GM12878 (cell line): Measurements from ENCODE around the gene TSPAN31.

Source experiments
- DPF2 ChIP-seq: fragments of 450-650 bp; IDR thresholded peaks from 2 replicates; pipeline ENCODE4 v1.6.1; 2017; ENCODE audit warnings: mild to moderate bottlenecking
- KAT2A ChIP-seq: conservative IDR thresholded peaks from 2 replicates; pipeline ENCODE4 v1.6.1; 2011; ENCODE audit warnings: low read depth, low read length; ENCODE audit not compliant: control insufficient read depth
- KLF5 ChIP-seq: fragments of 450-650 bp; IDR thresholded peaks from 2 replicates; pipeline ENCODE4 v1.6.1; 2014; ENCODE audit warnings: mild to moderate bottlenecking; ENCODE audit not compliant: partially characterized antibody
- POLR2A ChIP-seq: IDR thresholded peaks from 2 replicates; pipeline ENCODE4 v1.6.1; 2011; ENCODE audit warnings: low read depth, mild to moderate bottlenecking, low read length
- POLR2AphosphoS5 ChIP-seq: IDR thresholded peaks from 2 replicates; pipeline ENCODE4 v1.6.1; 2011; ENCODE audit warnings: mild to moderate bottlenecking, low read length, inconsistent platforms
- REST ChIP-seq: IDR thresholded peaks from 2 replicates; pipeline ENCODE4 v1.6.1; 2012; ENCODE audit warnings: mild to moderate bottlenecking, low read depth, low read length
- SIN3A ChIP-seq: IDR thresholded peaks from 2 replicates; pipeline ENCODE4 v1.6.1; 2012; ENCODE audit warnings: low read depth, low read length, improper control_type of control experiment
- SMC3 ChIP-seq: IDR thresholded peaks from 2 replicates; pipeline ENCODE4 v1.6.1; 2011; ENCODE audit warnings: low read length, improper control_type of control experiment, borderline replicate concordance
- SRF ChIP-seq, 2 experiments: IDR thresholded peaks; 2 replicates each; pipeline ENCODE4 v1.6.1; 2011; ENCODE audit warnings: low read depth in 2 of 2, low read length in 2 of 2, mild to moderate bottlenecking in 1 of 2, moderate library complexity in 1 of 2
- ZBTB11 ChIP-seq: fragments of 450-650 bp; formaldehyde crosslinking; IDR thresholded peaks from 2 replicates; pipeline ENCODE4 v1.5.0; 2022; ENCODE audit warnings: mild to moderate bottlenecking, missing genetic modification characterization
- ZNF274 ChIP-seq: IDR thresholded peaks from one replicate; pipeline ENCODE4 v1.8.0; 2011; ENCODE audit not compliant: insufficient read length, insufficient read depth

GRCh38 chr12:57722716-57723629 lies 21.9 kb upstream of the TSPAN31 start:
- TF ChIP-seq SIN3A: no peak
- TF ChIP-seq KAT2A: no peak
- no peak for TF ChIP-seq KLF5
- TF ChIP-seq DPF2: no peak
- TF ChIP-seq REST: no peak
- TF ChIP-seq ZBTB11: no peak
- no peak for TF ChIP-seq ZNF274
- TF ChIP-seq SRF (IDR thresholded peaks at IDR 0.05; ENCODE audit: low read depth in 2 of 2, low read length in 2 of 2): no peak
- peak; percentile 28; the same call in 1 of the 2 replicates for TF ChIP-seq POLR2A
- TF ChIP-seq POLR2AphosphoS5: no peak; the same call in 1 of the 2 replicates
- TF ChIP-seq SMC3: no peak
